Calu3 (cell line): ENCODE measurements around the gene RNU6-7. TPM values are rescaled to one million over a fixed set of nuclear protein-coding genes. Genes with fewer than 3 reads are reported as not detected.

Source experiments
- BruUV-seq: library from RNA; stranded (reverse); fragments of 400-500 nt; replicated peaks from 2 replicates; lab custom pipeline; 2021; lab: Mats Ljungman, UMichigan
- CTCF ChIA-PET: fragments of 300-600 bp; sonication (Branson Sonifier 250); formaldehyde crosslinking; loops from one replicate; lab custom pipeline; 2022; ENCODE audit warnings: antibody characterized with exemption; lab: Charles Lee
- DNase-seq: peaks from one replicate; pipeline ENCODE4 v3.0.0; 2022
- H3K27ac Mint-ChIP-seq: one replicate; pipeline ENCODE4 v1.8.0; 2022; ENCODE audit warnings: mixed read lengths; ENCODE audit not compliant: unreplicated experiment
- H3K27me3 Mint-ChIP-seq: one replicate; pipeline ENCODE4 v1.8.0; 2022; ENCODE audit warnings: mixed read lengths; ENCODE audit not compliant: unreplicated experiment
- H3K36me3 Mint-ChIP-seq: one replicate; pipeline ENCODE4 v1.8.0; 2022; ENCODE audit warnings: mild to moderate bottlenecking, moderate library complexity, mixed read lengths; ENCODE audit not compliant: insufficient read depth, unreplicated experiment
- H3K4me1 Mint-ChIP-seq: one replicate; pipeline ENCODE4 v1.8.0; 2022; ENCODE audit warnings: mild to moderate bottlenecking, low read depth, mixed read lengths; ENCODE audit not compliant: unreplicated experiment
- H3K4me3 Mint-ChIP-seq: one replicate; pipeline ENCODE4 v1.8.0; 2022; ENCODE audit warnings: mild to moderate bottlenecking, low read depth, moderate library complexity, mixed read lengths; ENCODE audit not compliant: unreplicated experiment
- H3K9me3 Mint-ChIP-seq: one replicate; pipeline ENCODE4 v1.8.0; 2022; ENCODE audit warnings: low read depth, mixed read lengths; ENCODE audit not compliant: unreplicated experiment
- intact Hi-C: fragments of 100-400 bp; cut with micrococcal nuclease; formaldehyde crosslinking; loops from one replicate; pipeline ENCODE4 v1.10.0; 2022; ENCODE audit not compliant: unreplicated experiment
- total RNA-seq: library from RNA; stranded (reverse); gene quantifications from 2 replicates; pipeline ENCODE4 v1.2.3, GENCODE V29; 2022
- TF ChIP-seq, protein P1 (sequence below): fragments of 200-600 bp; IDR thresholded peaks from one replicate; pipeline ENCODE4 v1.8.0; 2022; ENCODE audit warnings: antibody characterized with exemption; ENCODE audit not compliant: unreplicated experiment

RNU6-7 gene
- total RNA-seq, 1 experiment from 2014 or later = not detected

DNA sequence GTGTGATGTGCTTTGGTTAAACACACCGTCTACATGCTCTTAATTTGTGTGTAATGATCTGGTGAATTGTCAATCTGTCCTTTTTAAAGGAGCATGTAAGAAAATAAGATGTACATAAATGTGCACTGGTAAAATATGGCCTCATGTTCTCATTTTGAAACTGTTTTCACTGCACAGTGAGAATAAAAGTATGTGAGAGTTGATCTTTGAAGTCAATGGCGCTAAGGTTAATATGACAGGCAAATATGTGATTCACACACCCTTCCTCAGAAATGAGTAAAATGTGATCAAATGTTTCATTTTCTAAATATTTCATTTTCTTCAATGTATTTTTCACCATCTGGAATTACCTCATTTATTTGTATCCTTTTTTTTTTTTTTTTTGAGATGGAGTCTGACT is 8.3 kb upstream of the RNU6-7 start:
- H3K4me1 Mint-ChIP-seq = no peaks in the 10 kb centered on the region
- no peak for DNase-seq
- H3K36me3 Mint-ChIP-seq = no peaks in the 10 kb centered on the region
- intact Hi-C loops = no loop called here
- H3K4me3 Mint-ChIP-seq = no peak overlapping the region
- H3K27me3 Mint-ChIP-seq = no peaks in the 10 kb centered on the region
- CTCF ChIA-PET = no interaction called here
- no peak overlapping the region for H3K27ac Mint-ChIP-seq
- no peaks in the 10 kb centered on the region for H3K9me3 Mint-ChIP-seq
- no TSS peak for BruUV-seq
- TF ChIP-seq, protein P1, sequence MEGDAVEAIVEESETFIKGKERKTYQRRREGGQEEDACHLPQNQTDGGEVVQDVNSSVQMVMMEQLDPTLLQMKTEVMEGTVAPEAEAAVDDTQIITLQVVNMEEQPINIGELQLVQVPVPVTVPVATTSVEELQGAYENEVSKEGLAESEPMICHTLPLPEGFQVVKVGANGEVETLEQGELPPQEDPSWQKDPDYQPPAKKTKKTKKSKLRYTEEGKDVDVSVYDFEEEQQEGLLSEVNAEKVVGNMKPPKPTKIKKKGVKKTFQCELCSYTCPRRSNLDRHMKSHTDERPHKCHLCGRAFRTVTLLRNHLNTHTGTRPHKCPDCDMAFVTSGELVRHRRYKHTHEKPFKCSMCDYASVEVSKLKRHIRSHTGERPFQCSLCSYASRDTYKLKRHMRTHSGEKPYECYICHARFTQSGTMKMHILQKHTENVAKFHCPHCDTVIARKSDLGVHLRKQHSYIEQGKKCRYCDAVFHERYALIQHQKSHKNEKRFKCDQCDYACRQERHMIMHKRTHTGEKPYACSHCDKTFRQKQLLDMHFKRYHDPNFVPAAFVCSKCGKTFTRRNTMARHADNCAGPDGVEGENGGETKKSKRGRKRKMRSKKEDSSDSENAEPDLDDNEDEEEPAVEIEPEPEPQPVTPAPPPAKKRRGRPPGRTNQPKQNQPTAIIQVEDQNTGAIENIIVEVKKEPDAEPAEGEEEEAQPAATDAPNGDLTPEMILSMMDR = no peak

DNA sequence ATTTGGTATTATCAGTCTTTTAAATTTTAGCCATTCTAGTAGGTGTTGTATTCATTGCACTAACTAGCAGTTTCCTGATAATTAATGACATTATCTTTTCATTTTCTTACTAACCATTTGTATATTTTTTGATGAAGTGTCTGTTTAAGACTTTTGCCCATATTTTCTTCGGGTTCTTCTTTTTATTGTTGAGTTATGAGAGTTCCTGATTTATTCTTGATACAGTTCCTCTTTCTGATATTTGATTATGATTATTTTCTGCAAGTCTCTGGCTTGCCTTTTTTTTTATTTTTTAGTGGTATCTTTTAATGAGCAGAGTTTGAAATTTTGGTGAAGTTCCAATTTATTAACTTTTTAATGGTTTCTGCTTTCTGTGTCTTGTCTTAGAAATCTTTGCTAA is 6.2 kb upstream of the RNU6-7 start:
- CTCF ChIA-PET = no interaction called here
- BruUV-seq = no TSS peak
- H3K27ac Mint-ChIP-seq = no peak overlapping the region
- H3K9me3 Mint-ChIP-seq = no peaks in the 10 kb centered on the region
- H3K36me3 Mint-ChIP-seq = no peaks in the 10 kb centered on the region
- intact Hi-C loops = no loop called here
- H3K27me3 Mint-ChIP-seq = no peaks in the 10 kb centered on the region
- H3K4me3 Mint-ChIP-seq = no peak overlapping the region
- TF ChIP-seq, protein P1 = no peak
- no peak for DNase-seq
- no peaks in the 10 kb centered on the region for H3K4me1 Mint-ChIP-seq

DNA sequence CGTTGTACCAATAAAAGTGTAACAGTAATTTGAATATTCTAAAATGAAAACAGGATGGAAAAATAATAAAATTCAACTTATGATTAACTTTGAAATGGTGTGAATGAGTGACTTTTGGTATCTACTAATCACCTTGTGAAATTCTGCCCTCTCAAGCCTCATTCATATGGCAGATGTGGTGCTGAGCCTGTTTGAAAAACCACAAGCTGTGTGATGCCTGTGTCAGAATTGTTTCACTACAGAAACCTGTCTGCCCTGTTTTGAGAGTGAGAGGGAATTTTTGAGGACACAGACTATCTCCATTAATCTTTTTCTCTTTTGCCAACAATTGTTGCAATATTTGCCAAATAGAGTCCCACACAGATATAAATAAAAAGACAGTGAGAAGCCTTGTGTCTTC is 3.9 kb upstream of the RNU6-7 start:
- no peak for DNase-seq
- Mint-ChIP-seq H3K36me3 (peaks cover 21% of the 10 kb centered on the region), H3K27ac (no peak overlapping the region), H3K27me3 (no peaks in the 10 kb centered on the region), H3K4me3 (no peak overlapping the region), H3K9me3 (no peaks in the 10 kb centered on the region), H3K4me1 (no peaks in the 10 kb centered on the region)
- intact Hi-C loops = loop anchor here (1.0 kb wide), 1 partner anchor 32 kb away; no protein-coding TSS in a partner anchor
- CTCF ChIA-PET = no interaction called here
- TF ChIP-seq, protein P1 = no peak
- no TSS peak for BruUV-seq

DNA sequence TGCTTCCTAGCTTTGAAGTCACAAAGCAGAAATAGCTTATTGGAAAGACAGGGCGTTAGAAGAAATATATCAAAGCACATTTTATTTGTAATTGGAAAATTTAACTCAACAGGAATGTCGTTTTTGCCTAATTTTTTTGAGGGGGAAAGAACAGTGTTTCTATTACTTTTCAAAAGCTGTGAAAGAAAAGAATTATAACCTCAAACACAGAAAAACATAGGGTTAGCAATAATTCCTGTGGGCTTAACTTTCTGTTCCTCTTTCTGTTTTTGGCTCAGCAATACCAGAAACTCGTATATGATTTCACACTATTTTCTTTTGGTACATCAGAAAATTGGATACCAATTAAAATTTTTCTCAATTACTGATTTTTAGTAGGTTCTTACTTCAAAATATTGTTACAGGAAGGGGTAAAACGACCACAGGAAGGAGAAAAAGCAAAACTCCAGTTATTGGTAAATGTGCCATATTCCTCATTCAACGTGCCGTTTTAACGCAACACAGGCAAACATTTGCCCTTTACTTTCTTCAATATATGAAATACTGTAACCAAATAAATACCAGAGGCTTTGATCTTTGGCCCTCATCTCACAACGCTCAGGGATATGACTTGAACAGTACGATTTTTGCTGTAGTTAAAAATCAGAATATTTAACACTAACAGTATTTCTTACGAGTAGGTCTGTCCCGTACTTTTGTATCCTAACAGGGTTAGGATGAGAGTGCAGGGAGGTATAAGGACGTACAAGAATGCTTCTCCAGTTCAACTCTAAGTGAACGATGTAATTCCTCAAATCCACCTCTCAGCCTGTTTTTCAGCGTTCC is 1.3 kb upstream of the RNU6-7 start:
- Mint-ChIP-seq H3K4me3 (peak overlapping the region; percentile 94), H3K36me3 (peaks cover 35% of the 10 kb centered on the region), H3K27me3 (no peaks in the 10 kb centered on the region), H3K4me1 (no peaks in the 10 kb centered on the region), H3K9me3 (no peaks in the 10 kb centered on the region), H3K27ac (peak overlapping the region; percentile 99)
- DNase-seq = no peak
- TF ChIP-seq, protein P1 = no peak
- BruUV-seq = no TSS peak
- intact Hi-C loops = loop anchor here (1.0 kb wide), 1 partner anchor 71 kb away; no protein-coding TSS in a partner anchor
- CTCF ChIA-PET = interaction anchor here (0.6 kb wide), 1 partner anchor 12 kb away, joined by 4 read pairs; no protein-coding TSS in a partner anchor
